A549 (cell line): ENCODE data around the gene EFCAB7.

ENCODE experiments used
- BCL3 ChIP-seq: fragments of >200 bp; sonication (Bioruptor Twin); formaldehyde crosslinking; IDR thresholded peaks from 3 replicates; pipeline ENCODE4 v1.6.1; 2016
- CHD2 ChIP-seq: fragments of 150-350 bp; IDR thresholded peaks from 2 replicates; pipeline ENCODE4 v1.6.1; 2014; ENCODE audit warnings: low read length; ENCODE audit not compliant: partially characterized antibody
- CTCF ChIP-seq: fragments of >200 bp; sonication (Bioruptor Twin); formaldehyde crosslinking; IDR thresholded peaks from 3 replicates; pipeline ENCODE4 v1.5.1; 2016
- ELK1 ChIP-seq: fragments of 150-350 bp; IDR thresholded peaks from 2 replicates; pipeline ENCODE4 v1.6.1; 2014; ENCODE audit warnings: low read depth, mild to moderate bottlenecking, low read length
- EP300 ChIP-seq, 2 experiments: fragments of >200 bp; sonication (Bioruptor Twin); formaldehyde crosslinking; IDR thresholded peaks; 2 replicates in 1 of 2; 3 replicates in 1 of 2; pipeline ENCODE4 v1.6.1; 2016 to 2017
- JUN ChIP-seq, 2 experiments: fragments of >200 bp; sonication (Bioruptor Twin); formaldehyde crosslinking; IDR thresholded peaks; 2 replicates in 1 of 2; 3 replicates in 1 of 2; pipeline ENCODE4 v1.6.1; 2016 to 2017
- MAX ChIP-seq: IDR thresholded peaks from 2 replicates; pipeline ENCODE4 v1.6.1; 2012
- MYC ChIP-seq: IDR thresholded peaks from 2 replicates; pipeline ENCODE4 v1.6.1; 2012; ENCODE audit warnings: mild to moderate bottlenecking, inconsistent platforms, low read length, improper control_type of control experiment, borderline replicate concordance
- PBX3 ChIP-seq: IDR thresholded peaks from 2 replicates; pipeline ENCODE4 v1.6.1; 2012
- POLR2A ChIP-seq: IDR thresholded peaks from 2 replicates; pipeline ENCODE4 v1.6.1; 2012; ENCODE audit warnings: mild to moderate bottlenecking, low read length
- RAD21 ChIP-seq, 2 experiments: fragments of >200 bp in 1 of 2; sonication (Bioruptor Twin) in 1 of 2; formaldehyde crosslinking in 1 of 2; IDR thresholded peaks in 1 of 2; conservative IDR thresholded peaks in 1 of 2; 2 replicates in 1 of 2; 3 replicates in 1 of 2; pipeline ENCODE4 v1.6.1; 2012 to 2018; ENCODE audit warnings: inconsistent platforms in 1 of 2
- SMC3 ChIP-seq: fragments of >200 bp; sonication (Bioruptor Twin); formaldehyde crosslinking; IDR thresholded peaks from 3 replicates; pipeline ENCODE4 v1.6.1; 2018; ENCODE audit warnings: inconsistent platforms
- TP53 ChIP-seq: fragments of 250-450 bp; sonication (Bioruptor Pico); IDR thresholded peaks from 2 replicates; pipeline ENCODE4 v1.5.0; 2021; ENCODE audit warnings: mild to moderate bottlenecking, moderate library complexity
- USF2 ChIP-seq: fragments of 450-650 bp; IDR thresholded peaks from 2 replicates; pipeline ENCODE4 v1.6.1; 2014; ENCODE audit warnings: antibody characterized with exemption

GRCh38 chr1:63617450-63617849, 94.1 kb downstream of the EFCAB7 start:
- TF ChIP-seq SMC3 (no peak), CTCF (no peak), CHD2 (no peak), ELK1 (no peak), MYC (no peak), RAD21 (conservative IDR thresholded peaks at IDR 0.05 in 1 of 2, IDR thresholded peaks at IDR 0.05 in 1 of 2) (no peak), PBX3 (no peak), POLR2A (no peak), USF2 (no peak), BCL3 (no peak), JUN (IDR thresholded peaks at IDR 0.05) (no peak), EP300 (IDR thresholded peaks at IDR 0.05) (no peak), MAX (no peak), TP53 (CRISPR knock-in tag) (no peak)
